GM18519 (cell line): ENCODE measurements around the gene TOX3.

Source experiments
- ATAC-seq: cut with Tn5 transposase; IDR thresholded peaks from one replicate; pipeline ENCODE4 v1.9.1; 2021; ENCODE audit warnings: mild to moderate bottlenecking, moderate library complexity; ENCODE audit not compliant: unreplicated experiment, low FRiP score

The TOX3 gene

GRCh38 chr16:52567193-52567592, 20.2 kb upstream of the TOX3 start:
- no peak for ATAC-seq

GRCh38 chr16:52563767-52564611, 17.0 kb upstream of the TOX3 start:
- no peak for ATAC-seq

- ATAC-seq: no peak
These were observed 15.8 kb upstream of the TOX3 start for GRCh38 chr16:52562770-52563169.

- ATAC-seq: no peak
These were observed 15.2 kb upstream of the TOX3 start for GRCh38 chr16:52561910-52562741.

GRCh38 chr16:52558448-52558847, 11.5 kb upstream of the TOX3 start:
- no peak for ATAC-seq

GRCh38 chr16:52557236-52557635, 10.3 kb upstream of the TOX3 start:
- no peak for ATAC-seq

- ATAC-seq: no peak
These were observed 9.1 kb upstream of the TOX3 start for GRCh38 chr16:52556083-52556482.

GRCh38 chr16:52555572-52555971, 8.6 kb upstream of the TOX3 start:
- no peak for ATAC-seq

GRCh38 chr16:52554334-52554733, 7.4 kb upstream of the TOX3 start:
- no peak for ATAC-seq

GRCh38 chr16:52553322-52553721, 6.4 kb upstream of the TOX3 start:
- no peak for ATAC-seq

- ATAC-seq: no peak
These were observed 5.7 kb upstream of the TOX3 start for GRCh38 chr16:52552643-52553042.

GRCh38 chr16:52549011-52549692, 2.2 kb upstream of the TOX3 start:
- ATAC-seq: no peak

GRCh38 chr16:52548261-52549010, 1.5 kb upstream of the TOX3 start:
- ATAC-seq: no peak

GRCh38 chr16:52547834-52548215, 882 bp upstream of the TOX3 start:
- ATAC-seq: no peak

- ATAC-seq: no peak
These were observed 496 bp downstream of the TOX3 start for GRCh38 chr16:52546291-52547003.

- ATAC-seq: no peak
These were observed 1.1 kb downstream of the TOX3 start for GRCh38 chr16:52545898-52546266.

GRCh38 chr16:52545222-52545897, 1.6 kb downstream of the TOX3 start:
- no peak for ATAC-seq

GRCh38 chr16:52544703-52545102, 2.2 kb downstream of the TOX3 start:
- ATAC-seq: no peak

GRCh38 chr16:52543654-52544053, 3.3 kb downstream of the TOX3 start:
- ATAC-seq: no peak
